ENCODE data around the gene LRRC74A. TPM values are rescaled to one million over a fixed set of nuclear protein-coding genes. Genes with fewer than 3 reads are reported as not detected.

LRRC74A gene
- total and polyA plus RNA-seq, 9 of the 15 experiments (the other 6 are each of a cell fraction or from before 2014, with no cell fraction given): not detected

- Histone ChIP-seq H4K20me1 (replicated peaks; ENCODE audit: control insufficient read depth, insufficient read depth, low read length) (no peaks in the 10 kb centered on the region), H3K9ac (ENCODE audit: insufficient read depth in 1 of 2, low read depth in 2 of 2, low read length in 2 of 2) (no peak overlapping the region), H3K27me3 (ENCODE audit: control insufficient read depth in 2 of 2, insufficient read depth in 2 of 2, low read length in 2 of 2) (peaks cover 2 to 25% of the 10 kb centered on the region in 2 experiments; a peak in 3 of 5 replicates), H2AFZ (ENCODE audit: low read depth, low read length) (no peak overlapping the region), H3K4me2 (ENCODE audit: insufficient read depth, low read length) (no peak overlapping the region), H3K36me3 (ENCODE audit: control insufficient read depth, insufficient read depth, low read length) (no peaks in the 10 kb centered on the region), H3K4me1 (replicated peaks in 1 of 2; ENCODE audit: control insufficient read depth in 2 of 2, insufficient read depth in 2 of 2, low read length in 2 of 2) (no peaks in the 10 kb centered on the region), H3K4me3 (no peak overlapping the region), H3K27ac (ENCODE audit: extremely low read depth, low read depth, low read length) (no peak overlapping the region), H3K9me1 (ENCODE audit: control insufficient read depth, insufficient read depth, low read length) (no peaks in the 10 kb centered on the region), H3K9me3 (replicated peaks; ENCODE audit: control insufficient read depth, insufficient read depth, low read depth, low read length) (no peaks in the 10 kb centered on the region), H3K79me2 (ENCODE audit: control insufficient read depth, insufficient read depth, low read length) (no peaks in the 10 kb centered on the region)
- 0% methylated on average over 2 of the region's 2 CpGs for WGBS (ENCODE audit: insufficient coverage, low coverage, missing lambda C conversion rate)
- intact Hi-C loops (cut with micrococcal nuclease) (no loop called here), in situ Hi-C loops (cut with MboI) (no loop called here)
- ChIA-PET CTCF (ENCODE audit: low intra/inter-chr PET ratio) (no interaction called here), POLR2A (interaction anchor here (1.5 kb wide), 1 partner anchor 9 kb away, joined by 5 read pairs; no protein-coding TSS in a partner anchor)
- BruUV-seq (replicated peaks): no TSS peak
- FAIRE-seq (no peak), ATAC-seq (no peak), DNase-seq (ENCODE audit: extremely low read depth in 1 of 4, low spot score in 3 of 4) (no peak)
- TF ChIP-seq BACH1 (tag; IDR thresholded peaks at IDR 0.05) (no peak), ZNF740 (CRISPR knock-in tag; IDR thresholded peaks at IDR 0.05) (no peak), ZNF740 (tag; IDR thresholded peaks at IDR 0.05) (no peak)
Observed at GRCh38 chr14:76855066-76855465, 28.9 kb downstream of the LRRC74A start.

DNA sequence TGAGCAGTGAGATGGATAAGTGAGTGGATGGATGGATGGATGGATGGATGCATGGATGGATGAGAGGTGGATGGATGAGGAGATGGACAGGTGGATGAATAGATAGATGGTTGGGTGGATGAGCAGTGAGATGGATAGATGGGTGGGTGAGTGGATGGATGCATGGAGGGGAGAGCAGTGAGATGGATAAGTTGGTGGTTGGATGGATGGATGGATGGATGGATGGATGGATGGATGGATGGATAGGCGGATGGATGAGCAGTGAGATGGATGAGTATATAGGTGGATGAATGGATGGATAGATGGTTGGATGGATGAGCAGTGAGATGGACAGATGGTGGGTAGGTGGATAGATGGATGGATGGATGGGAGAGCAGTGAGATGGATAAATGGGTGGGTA, 30.6 kb downstream of the LRRC74A start:
- Histone ChIP-seq H3K27ac (ENCODE audit: extremely low read depth, low read depth, low read length) (no peak overlapping the region), H3K4me2 (ENCODE audit: insufficient read depth, low read length) (no peak overlapping the region), H2AFZ (ENCODE audit: low read depth, low read length) (no peak overlapping the region), H3K9me1 (ENCODE audit: control insufficient read depth, insufficient read depth, low read length) (no peaks in the 10 kb centered on the region), H3K9me3 (replicated peaks; ENCODE audit: control insufficient read depth, insufficient read depth, low read depth, low read length) (no peaks in the 10 kb centered on the region), H3K27me3 (ENCODE audit: control insufficient read depth in 2 of 2, insufficient read depth in 2 of 2, low read length in 2 of 2) (peaks cover 10 to 40% of the 10 kb centered on the region in 2 experiments; a peak in 4 of 5 replicates), H3K4me3 (no peak overlapping the region), H3K4me1 (replicated peaks in 1 of 2; ENCODE audit: control insufficient read depth in 2 of 2, insufficient read depth in 2 of 2, low read length in 2 of 2) (no peaks in the 10 kb centered on the region), H3K36me3 (ENCODE audit: control insufficient read depth, insufficient read depth, low read length) (no peaks in the 10 kb centered on the region), H3K79me2 (ENCODE audit: control insufficient read depth, insufficient read depth, low read length) (no peaks in the 10 kb centered on the region), H4K20me1 (replicated peaks; ENCODE audit: control insufficient read depth, insufficient read depth, low read length) (no peaks in the 10 kb centered on the region), H3K9ac (ENCODE audit: insufficient read depth in 1 of 2, low read depth in 2 of 2, low read length in 2 of 2) (no peak overlapping the region)
- in situ Hi-C loops (cut with MboI): no loop called here
- ATAC-seq (no peak), DNase-seq (ENCODE audit: extremely low read depth in 1 of 4, low spot score in 3 of 4) (no peak), FAIRE-seq (no peak)
- intact Hi-C loops (cut with micrococcal nuclease): no loop called here
- BruUV-seq (replicated peaks): no TSS peak
- ChIA-PET POLR2A (no interaction called here), CTCF (ENCODE audit: low intra/inter-chr PET ratio) (no interaction called here)
- no CpG with 5 or more reads among the region's 1 CpG for WGBS (ENCODE audit: insufficient coverage, low coverage, missing lambda C conversion rate)
- TF ChIP-seq ZNF197 (CRISPR knock-in tag; IDR thresholded peaks at IDR 0.05; ENCODE audit: low read depth) (no peak), RFX7 (CRISPR knock-in tag; IDR thresholded peaks at IDR 0.05) (no peak), ZNF79 (CRISPR knock-in tag; IDR thresholded peaks at IDR 0.05; ENCODE audit: low read depth) (no peak), CXXC5 (CRISPR knock-in tag; IDR thresholded peaks at IDR 0.05) (no peak), ZBTB49 (CRISPR knock-in tag; IDR thresholded peaks at IDR 0.05; ENCODE audit: borderline replicate concordance) (no peak), ZSCAN29 (IDR thresholded peaks at IDR 0.05) (no peak), CREM (IDR thresholded peaks at IDR 0.05; ENCODE audit: low read depth) (no peak), XRCC5 (IDR thresholded peaks at IDR 0.05; ENCODE audit: low read depth, low read length) (no peak), ZFP1 (CRISPR knock-in tag; IDR thresholded peaks at IDR 0.05) (no peak), TRIM24 (IDR thresholded peaks at IDR 0.05) (no peak), CCAR2 (IDR thresholded peaks at IDR 0.05; ENCODE audit: low read depth, low read length) (no peak), POLR2AphosphoS2 (IDR thresholded peaks at IDR 0.05; ENCODE audit: low read length) (no peak), NFIX (CRISPR knock-in tag; IDR thresholded peaks at IDR 0.05; ENCODE audit: low read depth) (no peak)

Data from K562 (cell line).